GOT3 (cell line): Measurements from ENCODE around the gene KRT38.
"Not testable (repeated sequence)": the region's sequence is repeated elsewhere in the genome, so short reads cannot be mapped to it uniquely, and the experiment has no call there.

ENCODE experiments used
- DNase-seq: peaks from one replicate; lab custom pipeline; 2025; ENCODE audit warnings: mixed read lengths; lab: John Stamatoyannopoulos, UW

Gene KRT38

DNA sequence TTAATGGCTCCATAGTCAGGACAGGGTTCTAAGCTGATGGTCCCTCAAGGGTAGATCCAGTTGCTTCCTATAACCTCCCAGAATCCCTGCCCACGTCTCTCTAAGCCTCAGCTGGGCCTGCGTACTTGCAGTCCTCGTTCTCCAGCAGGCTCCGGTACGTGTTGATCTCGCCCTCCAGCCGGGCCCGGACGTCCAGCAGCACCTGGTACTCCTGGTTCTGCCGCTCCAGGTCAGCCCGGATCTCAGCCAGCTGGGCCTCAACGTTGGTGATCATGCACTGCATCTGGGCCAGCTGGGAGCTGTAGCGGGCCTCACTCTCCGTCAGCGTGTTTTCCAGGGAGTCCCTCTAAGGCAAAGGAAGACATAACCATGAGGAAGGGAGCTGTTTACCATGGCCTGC, 21.9 kb upstream of the KRT38 start:
- DNase-seq, result no peak

DNA sequence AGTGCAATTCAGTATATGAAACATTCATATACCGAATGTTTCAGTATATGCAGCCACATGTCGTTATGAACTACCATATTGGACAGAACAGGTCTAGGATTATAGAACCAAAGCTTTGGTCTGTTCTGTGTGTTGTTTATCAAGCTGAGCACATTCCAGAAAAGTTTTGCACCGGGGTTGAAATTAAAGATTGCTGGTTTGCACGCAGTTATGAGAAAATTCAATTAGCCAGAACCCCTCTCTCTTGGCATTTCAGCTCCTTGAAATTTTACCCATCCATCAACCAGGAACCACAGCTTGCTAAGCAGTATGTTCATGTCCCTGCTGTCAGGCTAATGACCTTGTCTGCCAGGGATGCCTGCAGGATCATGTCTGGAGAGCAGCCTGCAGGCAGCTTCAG, 16.9 kb upstream of the KRT38 start:
- no peak for DNase-seq

DNA sequence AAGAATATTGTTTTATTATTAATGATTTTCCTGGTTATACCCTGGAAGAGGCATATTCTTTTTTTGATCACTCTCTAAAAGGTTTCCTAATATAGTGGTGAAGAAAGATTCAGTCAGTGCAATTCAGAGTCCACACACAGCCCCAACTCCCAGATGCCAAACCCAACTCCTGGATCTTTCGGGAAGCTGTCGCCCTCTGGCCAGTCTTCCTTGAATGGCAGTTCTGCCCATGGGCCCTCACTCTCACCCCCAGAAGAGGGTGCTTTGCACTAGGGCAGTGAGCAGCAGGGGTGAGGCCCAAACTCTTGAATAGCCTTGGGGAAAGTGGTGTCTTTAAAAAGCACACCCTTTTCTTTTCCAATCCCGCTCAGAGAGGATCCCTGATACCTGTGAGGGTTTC, 15.4 kb upstream of the KRT38 start:
- no peak for DNase-seq

DNA sequence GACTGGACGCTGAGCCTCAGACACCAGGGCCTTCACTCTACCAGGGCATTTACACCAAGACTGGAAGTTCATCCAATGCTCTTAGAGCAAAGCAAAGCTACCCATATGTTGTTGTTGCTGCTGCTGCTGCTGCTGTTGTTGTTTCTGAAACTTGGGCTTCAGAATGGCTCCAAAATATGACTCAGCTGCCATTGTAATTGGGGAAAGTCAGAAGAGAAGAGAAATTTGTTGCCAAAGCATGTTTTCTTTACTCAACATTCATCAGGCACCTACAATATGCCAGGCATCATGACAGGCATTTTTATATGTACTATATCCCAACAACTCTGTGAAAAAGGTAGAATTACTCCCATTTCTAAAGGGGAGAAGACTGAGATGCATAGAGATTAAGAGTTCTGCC, 14.5 kb upstream of the KRT38 start:
- no peak for DNase-seq

- DNase-seq, result no peak
Observed at GRCh38 chr17:41453066-41453465, 12.3 kb upstream of the KRT38 start.

DNA sequence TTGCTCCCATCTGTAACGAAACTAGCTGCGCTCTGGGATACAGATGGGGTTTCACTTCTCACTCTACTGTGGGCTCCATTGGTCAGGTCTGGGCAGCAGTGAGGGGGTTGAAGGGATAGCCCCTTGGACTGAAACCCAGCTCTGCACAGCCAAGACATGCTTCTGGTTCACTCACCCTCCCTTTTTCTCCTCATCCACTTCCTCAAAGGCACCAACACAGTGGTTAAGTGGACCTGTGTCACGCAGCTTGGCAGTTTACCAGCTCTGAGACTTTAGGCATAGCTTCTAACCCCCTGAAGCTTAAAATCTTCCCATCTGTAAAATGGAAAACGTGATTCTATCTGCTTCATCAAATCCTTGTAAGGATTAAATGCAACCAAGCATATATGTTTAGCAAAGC, 11.5 kb upstream of the KRT38 start:
- no peak for DNase-seq

- DNase-seq, result no peak
Observed at GRCh38 chr17:41451154-41451728, 10.5 kb upstream of the KRT38 start.

DNA sequence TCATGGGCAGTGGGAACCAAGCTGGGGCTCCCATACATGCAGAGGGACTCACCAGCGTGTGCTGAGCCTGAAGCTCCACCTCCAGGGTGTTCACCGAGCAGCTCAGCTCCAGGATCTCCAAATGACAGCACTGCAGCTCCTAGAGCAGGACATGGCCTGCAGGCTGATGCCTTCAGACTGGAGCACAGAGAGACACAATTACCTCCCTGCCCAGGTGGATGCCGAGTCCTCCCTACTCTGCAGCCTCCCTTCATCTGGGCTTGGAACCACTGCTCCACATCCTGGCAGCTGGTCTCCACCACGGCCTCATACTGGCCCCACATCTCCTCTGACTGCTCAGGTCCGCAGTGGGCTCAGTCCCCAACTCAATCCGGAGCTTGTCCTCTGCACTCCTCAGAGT, 8.2 kb upstream of the KRT38 start:
- no peak for DNase-seq

DNA sequence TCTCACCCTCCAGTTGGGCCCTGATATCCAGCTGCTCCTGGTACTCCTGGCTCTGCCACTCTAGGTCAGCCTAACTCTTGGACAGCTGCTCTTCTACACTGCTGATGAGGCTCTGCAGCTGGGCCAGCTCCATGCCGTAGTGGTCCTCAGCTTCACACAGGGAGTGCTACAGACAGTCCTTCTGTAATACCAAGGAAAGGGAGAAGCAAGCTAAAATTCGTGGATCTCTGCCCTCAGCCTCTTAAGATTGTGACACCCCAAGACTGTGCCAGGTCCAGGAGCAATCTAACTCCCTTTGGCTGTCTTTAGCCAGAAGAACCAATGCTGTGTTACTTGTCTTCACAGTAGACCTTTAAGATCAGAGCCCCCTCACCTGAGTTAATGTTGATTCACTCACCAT, 7.7 kb upstream of the KRT38 start:
- no peak for DNase-seq

- no peak for DNase-seq
Observed at GRCh38 chr17:41446806-41447205, 6.0 kb upstream of the KRT38 start.

DNA sequence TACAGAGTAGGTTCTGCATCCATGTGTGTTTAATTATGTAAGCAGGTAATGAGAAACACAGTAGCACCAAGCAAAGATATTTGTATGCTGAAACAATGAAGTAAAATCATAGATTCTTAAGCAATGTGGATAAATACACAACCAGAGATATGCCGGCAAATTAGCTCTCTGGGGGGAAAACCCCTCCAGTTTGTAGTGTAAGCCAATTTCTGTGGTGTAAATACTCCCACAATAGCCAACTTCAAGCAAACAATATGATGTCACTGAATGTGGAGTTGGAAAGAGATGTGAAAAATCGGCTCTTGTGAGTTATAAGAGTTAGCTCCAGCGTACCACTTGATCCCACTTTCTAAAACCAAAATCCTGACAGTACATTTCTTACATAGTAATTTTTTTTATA, 3.9 kb upstream of the KRT38 start:
- DNase-seq, result no peak

DNA sequence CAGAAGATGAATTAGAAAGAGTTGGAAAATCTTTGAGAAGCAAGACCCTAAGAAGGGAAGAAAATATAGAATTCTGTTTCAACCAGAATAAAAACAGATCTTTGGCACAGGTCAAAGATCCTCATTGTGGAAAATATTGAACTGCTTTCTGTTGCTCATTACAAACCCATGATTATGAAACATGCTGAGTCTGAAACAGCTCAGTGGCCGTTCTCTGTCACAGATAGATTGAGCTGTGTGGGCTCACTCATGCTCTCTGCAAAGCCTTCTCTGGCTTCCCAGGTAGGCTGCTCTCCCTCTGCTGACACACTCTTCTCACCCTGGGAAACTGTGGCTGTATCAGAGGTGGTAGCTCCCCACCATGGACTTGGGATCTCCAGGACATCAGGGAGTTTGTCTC, 3.4 kb upstream of the KRT38 start:
- DNase-seq, result no peak

- DNase-seq, result no peak
Observed at GRCh38 chr17:41442739-41443138, 2.0 kb upstream of the KRT38 start.

DNA sequence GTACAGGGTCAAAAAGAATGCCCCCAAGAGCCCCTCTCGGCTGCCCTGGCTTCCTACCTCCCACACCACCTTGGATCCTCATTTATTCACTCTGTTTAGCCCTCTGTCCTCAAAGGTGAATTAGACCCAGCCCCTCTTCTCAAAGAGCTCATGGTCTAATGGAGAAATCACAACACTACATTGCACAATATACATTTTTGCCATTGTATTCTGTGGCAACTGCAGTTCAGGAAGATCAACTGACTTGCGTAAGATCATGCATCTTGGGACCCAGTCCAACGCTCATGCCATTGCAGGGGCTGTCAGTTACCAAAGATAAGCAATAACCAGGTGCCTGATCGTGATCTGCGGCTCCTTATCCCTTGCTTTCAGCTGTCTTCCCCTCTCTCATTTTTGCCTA, 1.4 kb downstream of the KRT38 start:
- no peak for DNase-seq

GRCh38 chr17:41437769-41438168, 3.0 kb downstream of the KRT38 start:
- no peak for DNase-seq

GRCh38 chr17:41437254-41437653, 3.5 kb downstream of the KRT38 start:
- no peak for DNase-seq

DNA sequence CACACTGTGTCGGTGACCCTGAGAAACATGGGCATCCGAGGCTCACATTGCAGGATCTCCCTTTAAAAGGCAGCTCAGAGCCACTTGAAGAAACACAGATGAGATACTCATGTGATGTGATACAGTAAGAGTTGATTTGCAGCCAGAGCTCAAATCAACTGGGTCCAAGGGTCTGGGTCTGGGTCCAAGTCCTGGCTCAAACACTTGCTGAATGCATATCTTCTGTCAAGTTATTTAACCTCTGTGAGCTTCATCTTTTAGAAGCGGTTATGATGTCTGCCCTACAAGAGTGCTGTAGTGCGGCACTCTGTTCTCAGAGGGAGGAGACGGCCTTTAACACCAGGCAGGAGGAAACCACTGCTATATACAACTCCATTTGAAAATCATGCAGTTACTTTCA, 6.4 kb downstream of the KRT38 start:
- no peak for DNase-seq

DNA sequence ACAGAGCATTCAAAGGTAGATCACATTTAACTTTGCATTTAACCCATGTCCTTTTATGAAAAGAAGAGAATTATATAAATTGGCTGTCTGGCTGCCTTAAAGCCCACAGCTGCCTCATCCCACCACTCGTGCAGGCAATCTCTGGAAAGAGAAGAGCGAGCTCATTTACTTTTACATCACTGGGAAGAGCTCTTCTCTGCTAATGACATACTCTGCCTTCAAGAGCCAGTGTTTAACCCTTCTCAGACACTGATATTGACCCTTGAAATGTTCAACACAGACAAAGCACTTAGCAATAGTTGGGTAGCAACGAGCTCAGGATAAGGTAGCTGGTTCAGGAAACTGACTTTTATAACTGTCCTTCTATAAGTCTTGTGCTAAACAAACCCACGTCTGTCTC, 6.8 kb downstream of the KRT38 start:
- no peak for DNase-seq

- no peak for DNase-seq
Observed at GRCh38 chr17:41433586-41433985, 7.2 kb downstream of the KRT38 start.

- DNase-seq, result not testable (repeated sequence)
Observed at GRCh38 chr17:41430376-41430775, 10.4 kb downstream of the KRT38 start.

DNA sequence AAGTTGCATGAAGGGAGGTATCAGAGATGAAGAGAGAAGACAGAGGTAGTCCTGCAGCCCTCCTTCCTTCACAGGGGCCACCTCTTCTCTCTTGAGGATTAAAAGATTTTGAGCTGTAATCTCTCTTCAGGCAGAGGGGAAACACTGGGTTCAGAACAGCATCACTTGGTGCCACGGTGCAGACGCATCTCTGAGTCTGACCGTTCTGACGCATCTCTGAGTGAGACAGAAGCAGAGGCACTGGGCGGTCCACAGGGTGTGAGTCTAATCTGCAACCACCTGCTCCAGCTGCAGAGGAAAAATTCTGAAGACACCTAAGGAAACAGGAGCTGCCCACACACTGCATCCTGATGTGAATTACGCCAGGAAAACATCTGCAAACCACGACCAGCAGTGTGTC, 11.1 kb downstream of the KRT38 start:
- DNase-seq, result no peak

GRCh38 chr17:41428591-41429291, 12.0 kb downstream of the KRT38 start:
- DNase-seq, result no peak

DNA sequence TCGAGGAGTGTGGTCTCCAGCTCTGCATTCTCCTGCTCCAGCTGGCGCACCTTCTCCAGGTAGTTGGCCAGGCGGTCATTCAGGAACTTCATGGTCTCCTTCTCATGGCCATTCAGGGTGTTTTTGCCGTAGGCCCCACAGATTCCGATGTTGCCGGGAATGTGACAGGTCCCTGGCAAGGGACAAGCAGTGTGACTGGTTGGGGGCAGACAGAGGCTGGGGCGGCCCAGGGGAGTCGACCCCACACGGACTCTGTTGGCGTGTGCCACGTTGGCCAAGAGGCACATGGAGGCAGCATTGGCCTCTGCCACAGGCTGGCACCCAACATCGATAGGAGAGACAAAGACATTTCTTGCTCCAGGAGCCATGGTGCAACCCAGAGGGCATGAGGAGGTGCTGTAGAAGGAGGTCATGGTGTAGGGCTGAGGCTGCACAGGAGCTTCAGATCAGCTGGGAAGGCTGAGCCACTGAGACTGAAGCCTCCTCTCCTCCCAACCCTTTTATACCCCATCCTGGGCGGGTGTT, 16.6 kb downstream of the KRT38 start, which contains the start of gene KRT37:
Gene KRT37, minus strand, starts transcription at position 475 of the 525 bp plus-strand sequence. Its CDS starts 62 bp downstream, at position 413.
- DNase-seq, result no peak

GRCh38 chr17:41422586-41422985, 18.2 kb downstream of the KRT38 start:
- not testable (repeated sequence) for DNase-seq
